ENCODE measurements around the gene LRRC55.

Gene LRRC55

DNA sequence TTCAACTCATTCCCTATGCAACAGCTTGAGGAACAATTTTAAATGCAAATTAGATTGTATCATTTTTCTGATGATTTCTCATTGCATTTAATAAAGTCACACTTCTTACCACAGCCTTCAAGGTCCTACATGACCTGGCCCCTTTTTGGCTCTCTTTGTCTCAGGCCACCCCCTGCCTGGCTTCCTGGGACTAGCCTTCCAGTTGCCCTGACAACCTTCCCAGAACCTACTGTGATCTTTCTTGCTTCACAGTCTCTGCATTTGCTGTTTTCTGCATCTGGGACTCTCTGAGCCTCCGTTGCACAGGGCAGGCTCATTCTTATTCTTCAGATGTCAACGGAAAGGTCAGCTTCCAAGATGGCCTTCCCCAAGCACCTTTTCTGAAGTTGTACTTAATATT, 42.4 kb downstream of the LRRC55 start:
- TF ChIP-seq POLR2A (IDR thresholded peaks at IDR 0.05; ENCODE audit: low read depth, low read length), result no peak
- TF ChIP-seq POU2F2 (IDR thresholded peaks at IDR 0.05; ENCODE audit: low read depth, low read length), result no peak
- TF ChIP-seq SPI1 (IDR thresholded peaks at IDR 0.05; ENCODE audit: low read depth, low read length), result no peak
- TF ChIP-seq PAX5 (IDR thresholded peaks at IDR 0.05; ENCODE audit: insufficient read depth, low read length, severe bottlenecking), result no peak
- no peak for TF ChIP-seq POLR2AphosphoS5 (IDR thresholded peaks at IDR 0.05; ENCODE audit: low read depth, low read length)
- no peak for TF ChIP-seq TAF1 (IDR thresholded peaks at IDR 0.05; ENCODE audit: low read depth, low read length)
- DNase-seq (ENCODE audit: insufficient read length, low spot score), result no peak
- no peak for FAIRE-seq

DNA sequence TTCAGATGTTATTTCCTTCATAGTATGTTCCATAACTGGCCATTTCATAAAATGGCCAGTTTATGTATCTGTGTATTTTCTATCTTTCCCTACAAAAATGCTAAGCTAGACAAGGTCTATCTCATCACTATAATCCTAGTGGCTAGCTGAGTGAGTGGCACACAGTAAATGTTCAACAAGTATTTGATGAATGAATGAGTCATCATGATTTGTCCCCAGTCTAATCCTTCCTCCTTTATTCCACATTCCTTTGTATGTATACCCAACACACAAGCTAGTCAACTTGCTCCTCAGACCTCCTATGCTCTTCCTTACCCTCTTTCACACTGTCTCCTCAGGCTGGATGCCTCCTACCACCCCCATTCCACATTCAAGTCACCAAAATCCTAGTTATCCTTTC, 42.8 kb downstream of the LRRC55 start:
- no peak for TF ChIP-seq PAX5 (IDR thresholded peaks at IDR 0.05; ENCODE audit: insufficient read depth, low read length, severe bottlenecking)
- TF ChIP-seq POU2F2 (IDR thresholded peaks at IDR 0.05; ENCODE audit: low read depth, low read length), result no peak
- no peak for TF ChIP-seq TAF1 (IDR thresholded peaks at IDR 0.05; ENCODE audit: low read depth, low read length)
- TF ChIP-seq POLR2A (IDR thresholded peaks at IDR 0.05; ENCODE audit: low read depth, low read length), result no peak
- TF ChIP-seq POLR2AphosphoS5 (IDR thresholded peaks at IDR 0.05; ENCODE audit: low read depth, low read length), result no peak
- no peak for TF ChIP-seq SPI1 (IDR thresholded peaks at IDR 0.05; ENCODE audit: low read depth, low read length)
- DNase-seq (ENCODE audit: insufficient read length, low spot score), result no peak
- no peak for FAIRE-seq

DNA sequence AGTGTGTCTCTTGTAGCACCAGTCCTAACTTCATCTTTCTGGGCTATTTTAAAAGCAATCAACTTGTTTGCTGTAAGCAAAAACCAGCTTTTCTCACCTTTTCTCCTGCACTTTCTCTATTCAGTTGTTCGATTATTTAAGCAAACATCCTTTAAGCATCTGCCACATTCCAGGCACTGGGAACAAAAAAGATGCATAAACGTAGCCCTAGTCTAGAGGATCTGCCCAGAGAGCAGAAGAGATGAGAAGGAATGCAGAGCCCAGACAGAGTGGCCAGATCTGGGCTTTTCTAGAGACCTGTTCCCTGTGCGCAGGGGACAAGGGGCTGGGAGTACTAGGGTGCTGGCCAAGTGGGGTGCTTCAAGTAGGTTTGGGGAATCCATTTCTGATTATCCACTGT, 46.8 kb downstream of the LRRC55 start:
- FAIRE-seq (no peak), DNase-seq (ENCODE audit: insufficient read length, low spot score) (no peak)
- no peak for TF ChIP-seq POLR2AphosphoS5 (IDR thresholded peaks at IDR 0.05; ENCODE audit: low read depth, low read length)
- no peak for TF ChIP-seq PAX5 (IDR thresholded peaks at IDR 0.05; ENCODE audit: insufficient read depth, low read length, severe bottlenecking)
- TF ChIP-seq POU2F2 (IDR thresholded peaks at IDR 0.05; ENCODE audit: low read depth, low read length), result no peak
- no peak for TF ChIP-seq TAF1 (IDR thresholded peaks at IDR 0.05; ENCODE audit: low read depth, low read length)
- no peak for TF ChIP-seq POLR2A (IDR thresholded peaks at IDR 0.05; ENCODE audit: low read depth, low read length)
- no peak for TF ChIP-seq SPI1 (IDR thresholded peaks at IDR 0.05; ENCODE audit: low read depth, low read length)

DNA sequence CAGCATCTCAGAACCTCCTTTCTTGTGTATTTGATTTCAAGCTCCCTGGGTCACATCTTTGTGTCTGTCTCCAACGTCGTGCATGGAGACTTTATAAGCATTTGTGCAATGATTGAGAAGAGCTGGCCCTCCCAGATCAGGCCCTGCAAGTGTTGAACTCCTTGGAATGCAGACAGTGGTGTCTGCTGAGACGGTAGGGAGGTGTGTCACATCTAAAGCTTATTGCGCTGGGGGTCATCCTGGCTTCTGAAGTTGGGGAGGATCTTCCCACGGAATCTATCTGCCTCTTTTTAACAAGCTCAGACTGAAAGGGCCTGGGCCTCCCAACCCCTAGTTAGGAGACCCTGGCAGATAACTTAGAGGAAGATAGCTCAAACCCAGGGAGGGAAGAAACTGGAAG, 48.6 kb downstream of the LRRC55 start:
- FAIRE-seq, result no peak
- no peak for DNase-seq (ENCODE audit: insufficient read length, low spot score)
- TF ChIP-seq SPI1 (IDR thresholded peaks at IDR 0.05; ENCODE audit: low read depth, low read length), result no peak
- TF ChIP-seq POLR2A (IDR thresholded peaks at IDR 0.05; ENCODE audit: low read depth, low read length), result no peak
- no peak for TF ChIP-seq POLR2AphosphoS5 (IDR thresholded peaks at IDR 0.05; ENCODE audit: low read depth, low read length)
- TF ChIP-seq POU2F2 (IDR thresholded peaks at IDR 0.05; ENCODE audit: low read depth, low read length), result no peak
- TF ChIP-seq PAX5 (IDR thresholded peaks at IDR 0.05; ENCODE audit: insufficient read depth, low read length, severe bottlenecking), result no peak
- TF ChIP-seq TAF1 (IDR thresholded peaks at IDR 0.05; ENCODE audit: low read depth, low read length), result no peak

- DNase-seq (ENCODE audit: insufficient read length, low spot score) (no peak), FAIRE-seq (no peak)
- no peak for TF ChIP-seq POU2F2 (IDR thresholded peaks at IDR 0.05; ENCODE audit: low read depth, low read length)
- TF ChIP-seq TAF1 (IDR thresholded peaks at IDR 0.05; ENCODE audit: low read depth, low read length), result no peak
Measured at GRCh38 chr11:57230791-57231538, 49.2 kb downstream of the LRRC55 start.

DNA sequence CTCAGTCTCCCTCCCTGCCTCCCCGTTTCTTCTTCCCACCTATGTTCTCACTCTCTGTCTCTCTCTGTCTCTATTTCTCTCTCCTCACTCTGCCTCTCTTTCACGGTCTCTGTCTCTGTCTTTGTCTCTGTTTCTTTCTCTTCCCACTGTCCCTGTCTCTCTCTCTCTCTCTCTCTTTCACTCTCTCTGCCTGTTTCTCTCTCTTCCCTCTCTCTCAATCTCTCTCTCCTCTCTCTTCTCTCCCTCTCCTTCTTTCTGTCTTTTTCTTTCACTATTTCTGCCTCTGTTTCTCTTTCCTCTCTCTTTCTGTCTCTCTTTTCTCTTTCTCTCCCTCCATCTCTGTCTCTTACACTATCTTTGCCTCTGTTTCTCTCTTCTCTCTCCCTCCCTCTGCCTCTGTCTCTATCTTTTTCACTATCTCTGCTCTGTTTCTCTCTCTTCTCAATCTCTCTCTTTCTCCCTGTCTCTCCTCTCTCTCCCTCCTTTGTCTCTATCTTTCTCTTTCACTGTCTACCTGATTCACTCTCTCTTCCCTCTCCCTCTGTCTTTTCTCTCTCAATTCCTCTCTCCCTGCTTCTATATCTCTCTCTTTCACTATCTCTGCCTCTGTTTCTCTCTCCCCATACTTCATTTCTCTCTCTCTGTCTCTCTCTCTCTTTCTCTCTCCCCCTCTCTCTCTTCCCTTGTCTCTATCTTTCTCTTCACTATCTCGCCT, 49.9 kb downstream of the LRRC55 start:
- TF ChIP-seq TAF1 (IDR thresholded peaks at IDR 0.05; ENCODE audit: low read depth, low read length), result no peak
- TF ChIP-seq POLR2AphosphoS5 (IDR thresholded peaks at IDR 0.05; ENCODE audit: low read depth, low read length), result no peak
- TF ChIP-seq PAX5 (IDR thresholded peaks at IDR 0.05; ENCODE audit: insufficient read depth, low read length, severe bottlenecking), result no peak
- no peak for TF ChIP-seq POLR2A (IDR thresholded peaks at IDR 0.05; ENCODE audit: low read depth, low read length)
- no peak for TF ChIP-seq POU2F2 (IDR thresholded peaks at IDR 0.05; ENCODE audit: low read depth, low read length)
- no peak for TF ChIP-seq SPI1 (IDR thresholded peaks at IDR 0.05; ENCODE audit: low read depth, low read length)
- FAIRE-seq, result no peak
- DNase-seq (ENCODE audit: insufficient read length, low spot score), result no peak

DNA sequence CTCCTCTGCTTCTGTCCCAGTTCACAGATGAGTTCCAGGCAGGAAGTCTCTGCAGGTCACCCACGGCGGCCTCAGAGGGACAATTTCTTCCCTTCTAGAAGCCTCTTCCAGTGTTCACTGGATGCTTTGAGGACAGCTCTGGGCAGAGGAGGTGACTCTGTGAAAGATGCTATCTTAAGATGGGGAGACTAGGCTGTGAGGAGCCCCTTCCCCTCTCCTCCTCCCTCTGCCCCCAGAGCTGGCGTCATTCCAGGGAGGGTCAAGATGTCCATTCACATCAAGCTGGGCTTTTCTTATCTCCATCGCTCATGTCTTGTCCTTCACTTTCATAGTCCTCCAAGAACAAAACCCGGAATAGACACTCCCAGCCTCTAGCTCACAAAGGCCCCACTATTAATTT, 51.9 kb downstream of the LRRC55 start:
- DNase-seq (ENCODE audit: insufficient read length, low spot score), result no peak
- TF ChIP-seq SPI1 (IDR thresholded peaks at IDR 0.05; ENCODE audit: low read depth, low read length) (no peak), POLR2AphosphoS5 (IDR thresholded peaks at IDR 0.05; ENCODE audit: low read depth, low read length) (no peak), POLR2A (IDR thresholded peaks at IDR 0.05; ENCODE audit: low read depth, low read length) (no peak), TAF1 (IDR thresholded peaks at IDR 0.05; ENCODE audit: low read depth, low read length) (no peak), PAX5 (IDR thresholded peaks at IDR 0.05; ENCODE audit: insufficient read depth, low read length, severe bottlenecking) (no peak), POU2F2 (IDR thresholded peaks at IDR 0.05; ENCODE audit: low read depth, low read length) (no peak)
- FAIRE-seq, result no peak

GRCh38 chr11:57235761-57236703, 54.3 kb downstream of the LRRC55 start:
- FAIRE-seq (no peak), DNase-seq (ENCODE audit: insufficient read length, low spot score) (no peak)
- TF ChIP-seq TAF1 (IDR thresholded peaks at IDR 0.05; ENCODE audit: low read depth, low read length), result no peak
- TF ChIP-seq PAX5 (IDR thresholded peaks at IDR 0.05; ENCODE audit: insufficient read depth, low read length, severe bottlenecking), result no peak
- TF ChIP-seq POU2F2 (IDR thresholded peaks at IDR 0.05; ENCODE audit: low read depth, low read length), result no peak
- no peak for TF ChIP-seq POLR2A (IDR thresholded peaks at IDR 0.05; ENCODE audit: low read depth, low read length)
- TF ChIP-seq SPI1 (IDR thresholded peaks at IDR 0.05; ENCODE audit: low read depth, low read length), result no peak
- no peak for TF ChIP-seq POLR2AphosphoS5 (IDR thresholded peaks at IDR 0.05; ENCODE audit: low read depth, low read length)

GRCh38 chr11:57237204-57237681, 55.5 kb downstream of the LRRC55 start, which contains the start of gene APLNR:
Gene APLNR, minus strand, starts transcription at chr11:57237250. Its CDS starts 246 bp downstream, at chr11:57237004.
- TF ChIP-seq POLR2AphosphoS5 (IDR thresholded peaks at IDR 0.05; ENCODE audit: low read depth, low read length), result no peak
- no peak for TF ChIP-seq SPI1 (IDR thresholded peaks at IDR 0.05; ENCODE audit: low read depth, low read length)
- TF ChIP-seq PAX5 (IDR thresholded peaks at IDR 0.05; ENCODE audit: insufficient read depth, low read length, severe bottlenecking), result no peak
- no peak for TF ChIP-seq TAF1 (IDR thresholded peaks at IDR 0.05; ENCODE audit: low read depth, low read length)
- no peak for TF ChIP-seq POLR2A (IDR thresholded peaks at IDR 0.05; ENCODE audit: low read depth, low read length)
- no peak for TF ChIP-seq POU2F2 (IDR thresholded peaks at IDR 0.05; ENCODE audit: low read depth, low read length)
- no peak for DNase-seq (ENCODE audit: insufficient read length, low spot score)
- no peak for FAIRE-seq

Measured in GM12891 (cell line).